ENCODE data around the gene TCIRG1.

TCIRG1 gene

GRCh38 chr11:68077617-68078582 is 39.1 kb downstream of the TCIRG1 start:
- H3K27ac ChIP-seq, result no peak overlapping the region
- no peak for TF ChIP-seq CTCF (IDR thresholded peaks at IDR 0.05)
- no peak overlapping the region for H3K4me3 ChIP-seq
- DNase-seq (ENCODE audit: low spot score), result no peak

- Histone ChIP-seq H3K4me3 (no peak overlapping the region), H3K27ac (no peak overlapping the region)
- no peak for TF ChIP-seq CTCF (IDR thresholded peaks at IDR 0.05)
- DNase-seq (ENCODE audit: low spot score), result no peak
Measured at GRCh38 chr11:68080860-68081259, 42.0 kb downstream of the TCIRG1 start.

GRCh38 chr11:68081691-68082090 is 42.9 kb downstream of the TCIRG1 start:
- DNase-seq (ENCODE audit: low spot score), result no peak
- no peak for TF ChIP-seq CTCF (IDR thresholded peaks at IDR 0.05)
- Histone ChIP-seq H3K4me3 (no peak overlapping the region), H3K27ac (no peak overlapping the region)

GRCh38 chr11:68082481-68082880 is 43.7 kb downstream of the TCIRG1 start:
- Histone ChIP-seq H3K27ac (no peak overlapping the region), H3K4me3 (no peak overlapping the region)
- DNase-seq (ENCODE audit: low spot score), result no peak
- no peak for TF ChIP-seq CTCF (IDR thresholded peaks at IDR 0.05)

- Histone ChIP-seq H3K27ac (no peak overlapping the region), H3K4me3 (no peak overlapping the region)
- DNase-seq (ENCODE audit: low spot score), result no peak
- no peak for TF ChIP-seq CTCF (IDR thresholded peaks at IDR 0.05)
Measured at GRCh38 chr11:68083517-68083916, 44.7 kb downstream of the TCIRG1 start.

- no peak for DNase-seq (ENCODE audit: low spot score)
- H3K27ac ChIP-seq, result no peak overlapping the region
Measured at GRCh38 chr11:68089679-68090078, 50.9 kb downstream of the TCIRG1 start.

More at GRCh38 chr11:68089679-68090078, 50.9 kb downstream of the TCIRG1 start:
- no peak overlapping the region for H3K4me3 ChIP-seq
- TF ChIP-seq CTCF (IDR thresholded peaks at IDR 0.05), result no peak
